Muscle of leg (tissue), 11 donors: ENCODE measurements around the gene TRMT44. TPM values are rescaled to one million over a fixed set of nuclear protein-coding genes. Genes with fewer than 3 reads are reported as not detected.
"Not testable (repeated sequence)": the region's sequence is repeated elsewhere in the genome, so short reads cannot be mapped to it uniquely, and the experiment has no call there.

Experiments
- DNase-seq: peaks from one replicate; pipeline ENCODE4 v3.0.0; 2013
- H3K27ac ChIP-seq: one replicate; pipeline ENCODE4 v1.5.1; 2013; ENCODE audit warnings: mild to moderate bottlenecking, low read length, control low read depth
- H3K27me3 ChIP-seq: one replicate; pipeline ENCODE4 v1.6.1; 2013; ENCODE audit warnings: low read length; ENCODE audit not compliant: control insufficient read depth, insufficient read depth
- H3K36me3 ChIP-seq: one replicate; pipeline ENCODE4 v1.6.1; 2013; ENCODE audit warnings: low read length; ENCODE audit not compliant: control insufficient read depth, insufficient read depth
- H3K4me1 ChIP-seq: one replicate; pipeline ENCODE4 v1.6.1; 2013; ENCODE audit warnings: low read length; ENCODE audit not compliant: control insufficient read depth, insufficient read depth
- H3K4me3 ChIP-seq: one replicate; pipeline ENCODE4 v1.5.1; 2013; ENCODE audit warnings: low read length, control low read depth
- H3K9me3 ChIP-seq: replicated peaks from 2 replicates; pipeline ENCODE4 v1.6.1; 2013; ENCODE audit warnings: low read depth, low read length; ENCODE audit not compliant: control insufficient read depth
- WGBS: methylation state at CpG from one replicate; pipeline ENCODE4 v1.1.5; 2013; ENCODE audit warnings: missing lambda C conversion rate; ENCODE audit not compliant: insufficient coverage; 5-methylcytosine and 5-hydroxymethylcytosine counted together
- polyA plus RNA-seq, 8 donors: library from polyadenylated mRNA; unstranded; fragments of 120-200 nt; gene quantifications; one replicate each; pipeline versions ENCODE4 v1.2.1 to v1.2.3, GENCODE V29; 2013; ENCODE audit warnings: inconsistent platforms in 1 of 8, low replicate concordance in 1 of 8; ENCODE audit not compliant: insufficient read length in 8 of 8, insufficient read depth in 1 of 8
- total RNA-seq: library from RNA; stranded (reverse); fragments of 120-200 nt; gene quantifications from one replicate; pipeline ENCODE4 v1.2.4, GENCODE V29; 2013

TRMT44 gene
- total and polyA plus RNA-seq, 9 donors = 8.1 to 13.9 (median 10.3) TPM

- 85% methylated on average over 25 of the region's 29 CpGs for WGBS
- Histone ChIP-seq H3K27ac (no peak overlapping the region), H3K9me3 (no peaks in the 10 kb centered on the region), H3K4me1 (peaks cover 13% of the 10 kb centered on the region), H3K4me3 (no peak overlapping the region), H3K36me3 (peaks cover 28% of the 10 kb centered on the region), H3K27me3 (no peaks in the 10 kb centered on the region)
- DNase-seq = no peak
Measured at GRCh38 chr4:8475751-8476575, 35.4 kb downstream of the TRMT44 start.

DNA sequence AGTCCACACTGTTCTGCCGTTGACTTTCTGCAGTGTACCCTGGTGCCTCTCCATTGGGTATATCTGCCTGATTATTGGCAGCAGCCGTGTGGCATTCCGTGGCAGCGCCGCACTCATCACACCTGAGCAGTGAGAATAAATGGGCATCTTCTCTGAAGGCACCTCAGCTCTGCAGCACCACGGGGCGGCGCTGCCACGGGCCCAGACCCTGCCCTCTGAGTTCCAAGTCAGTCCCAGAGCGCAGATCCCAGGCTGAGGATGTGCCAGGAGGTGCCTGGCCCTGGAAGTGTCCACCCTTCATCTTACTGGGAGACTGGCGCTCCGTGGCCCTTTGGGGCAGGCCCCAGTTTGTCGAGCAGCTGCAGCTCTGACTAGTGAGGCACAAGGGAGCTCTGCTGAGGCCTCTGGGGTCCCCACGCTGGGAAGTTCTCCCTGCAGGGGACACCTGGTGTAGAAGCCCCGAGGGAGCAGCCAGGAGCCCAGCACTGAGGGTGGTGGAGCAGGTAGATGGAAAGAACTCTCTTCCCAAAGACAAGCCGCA is 36.6 kb downstream of the TRMT44 start:
- no peak overlapping the region for H3K27ac ChIP-seq
- no peaks in the 10 kb centered on the region for H3K9me3 ChIP-seq
- H3K36me3 ChIP-seq = peaks cover 22% of the 10 kb centered on the region
- WGBS = 90% methylated on average over 16 of the region's 16 CpGs
- H3K27me3 ChIP-seq = no peaks in the 10 kb centered on the region
- peaks cover 12% of the 10 kb centered on the region for H3K4me1 ChIP-seq
- no peak overlapping the region for H3K4me3 ChIP-seq
- DNase-seq = no peak

- 90% methylated on average over 4 of the region's 8 CpGs for WGBS
Measured at GRCh38 chr4:8477676-8478075, 37.1 kb downstream of the TRMT44 start.

GRCh38 chr4:8478371-8478770 is 37.8 kb downstream of the TRMT44 start:
- 85% methylated on average over 9 of the region's 9 CpGs for WGBS
- Histone ChIP-seq H3K4me3 (no peak overlapping the region), H3K9me3 (no peaks in the 10 kb centered on the region), H3K27me3 (no peaks in the 10 kb centered on the region), H3K27ac (no peak overlapping the region), H3K4me1 (peaks cover 2% of the 10 kb centered on the region), H3K36me3 (peaks cover 18% of the 10 kb centered on the region)
- no peak for DNase-seq

More at GRCh38 chr4:8477676-8478075, 37.1 kb downstream of the TRMT44 start:
- Histone ChIP-seq H3K4me3 (no peak overlapping the region), H3K27ac (no peak overlapping the region), H3K9me3 (no peaks in the 10 kb centered on the region), H3K36me3 (peaks cover 18% of the 10 kb centered on the region), H3K27me3 (no peaks in the 10 kb centered on the region), H3K4me1 (peaks cover 8% of the 10 kb centered on the region)
- DNase-seq = no peak

DNA sequence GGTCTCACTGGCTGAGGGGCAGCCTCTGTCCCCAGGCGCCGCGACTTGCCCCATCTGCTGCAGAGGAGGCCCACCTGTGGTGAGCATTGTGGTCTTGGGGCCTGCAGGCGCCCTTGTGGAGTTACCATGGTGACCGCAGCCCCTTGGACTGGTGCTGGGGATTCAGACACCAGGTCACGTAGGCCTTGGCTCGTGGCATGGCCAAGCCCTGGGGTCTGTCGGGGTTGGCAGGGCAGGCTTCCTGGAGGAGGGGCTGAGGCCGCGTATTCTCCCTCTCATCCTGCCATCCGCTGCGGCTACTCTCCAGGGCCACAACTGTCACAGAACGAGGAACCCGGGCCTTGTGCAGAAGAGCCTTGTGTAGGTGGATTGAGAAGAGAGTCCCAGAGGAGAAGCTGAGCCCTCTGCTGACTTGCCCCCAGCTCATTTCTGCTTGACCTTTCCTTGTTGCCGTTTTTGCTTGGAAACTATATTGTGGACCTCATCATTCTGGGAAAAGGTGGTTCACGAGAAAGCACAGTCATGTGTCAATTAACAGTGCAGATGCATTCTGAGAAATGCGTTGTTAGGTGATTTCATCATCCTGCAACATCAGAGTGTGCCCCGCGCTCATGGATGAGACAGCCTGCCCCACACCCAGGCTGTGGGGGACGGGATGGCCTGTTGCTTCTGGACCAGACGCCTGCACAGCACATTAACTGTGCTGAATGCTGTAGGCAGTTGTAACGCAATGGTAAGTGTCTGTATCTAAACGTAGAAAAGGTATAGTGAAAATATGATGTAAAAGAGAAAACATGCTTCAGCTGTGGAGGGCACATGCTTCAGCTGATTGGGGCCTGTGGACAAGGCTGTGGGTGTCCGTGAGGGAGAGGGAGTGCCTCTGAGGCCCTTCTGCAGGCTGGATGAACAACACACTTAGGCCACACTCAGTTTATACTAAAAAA is 38.5 kb downstream of the TRMT44 start:
- WGBS = 86% methylated on average over 14 of the region's 24 CpGs
- DNase-seq = no peak
- no peak overlapping the region for H3K4me3 ChIP-seq
- no peaks in the 10 kb centered on the region for H3K27me3 ChIP-seq
- H3K4me1 ChIP-seq = no peaks in the 10 kb centered on the region
- H3K9me3 ChIP-seq = no peaks in the 10 kb centered on the region
- H3K27ac ChIP-seq = no peak overlapping the region
- peaks cover 18% of the 10 kb centered on the region for H3K36me3 ChIP-seq

GRCh38 chr4:8480221-8480620 is 39.6 kb downstream of the TRMT44 start:
- peaks cover 18% of the 10 kb centered on the region for H3K36me3 ChIP-seq
- no peak for DNase-seq

DNA sequence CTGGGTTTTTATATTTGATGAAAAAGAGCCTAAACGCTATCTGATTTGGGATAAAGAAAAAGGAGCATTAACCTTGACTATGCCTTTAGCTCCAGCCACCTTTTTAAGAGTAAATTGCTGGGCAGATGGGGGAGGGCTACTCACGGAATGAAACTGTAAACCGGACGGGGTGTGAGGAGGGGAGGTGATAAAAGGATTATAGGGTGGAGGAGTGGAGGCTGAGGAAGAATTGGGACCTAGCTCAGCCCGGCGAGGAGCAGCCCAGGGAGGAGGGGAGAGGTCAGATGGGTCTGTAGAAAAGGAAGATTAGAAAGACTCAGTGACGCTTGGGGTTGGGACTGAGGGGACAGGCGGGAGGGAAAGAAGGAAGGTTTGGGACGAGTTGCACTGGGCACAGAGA is 46.1 kb downstream of the TRMT44 start:
- WGBS = 27% methylated on average over 5 of the region's 9 CpGs
- not testable (repeated sequence) for H3K27me3 ChIP-seq, H3K4me1 ChIP-seq, H3K9me3 ChIP-seq, H3K4me3 ChIP-seq, H3K27ac ChIP-seq, H3K36me3 ChIP-seq, DNase-seq

More at GRCh38 chr4:8480221-8480620, 39.6 kb downstream of the TRMT44 start:
- Histone ChIP-seq H3K4me1 (no peaks in the 10 kb centered on the region), H3K4me3 (no peak overlapping the region), H3K27ac (no peak overlapping the region), H3K9me3 (no peaks in the 10 kb centered on the region), H3K27me3 (no peaks in the 10 kb centered on the region)
- 93% methylated on average over 9 of the region's 11 CpGs for WGBS

- no peaks in the 10 kb centered on the region for H3K4me1 ChIP-seq
- H3K4me3 ChIP-seq = no peak overlapping the region
- no peak overlapping the region for H3K27ac ChIP-seq
- no peak for DNase-seq
- no peaks in the 10 kb centered on the region for H3K9me3 ChIP-seq
- no peaks in the 10 kb centered on the region for H3K36me3 ChIP-seq
- 93% methylated on average over 5 of the region's 5 CpGs for WGBS
- no peaks in the 10 kb centered on the region for H3K27me3 ChIP-seq
Measured at GRCh38 chr4:8488791-8489369, 48.3 kb downstream of the TRMT44 start.

DNA sequence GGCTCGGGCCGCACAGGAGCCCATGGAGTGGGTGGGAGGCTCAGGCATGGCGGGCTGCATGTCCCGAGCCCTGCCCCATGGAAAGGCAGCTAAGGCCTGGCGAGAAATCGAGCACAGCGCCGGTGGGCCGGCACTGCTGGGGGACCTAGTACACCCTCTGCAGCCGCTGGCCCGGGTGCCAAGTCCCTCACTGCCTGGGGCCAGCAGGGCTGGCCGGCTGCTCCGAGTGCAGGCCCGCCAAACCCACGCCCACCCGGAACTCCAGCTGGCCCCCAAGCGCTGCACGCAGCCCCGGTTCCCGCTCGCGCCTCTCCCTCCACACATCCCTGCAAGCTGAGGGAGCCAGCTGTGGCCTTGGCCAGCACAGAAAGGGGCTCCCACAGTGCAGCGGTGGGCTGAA is 50.9 kb downstream of the TRMT44 start:
- H3K27ac ChIP-seq, H3K9me3 ChIP-seq, H3K4me3 ChIP-seq, DNase-seq, H3K36me3 ChIP-seq, H3K4me1 ChIP-seq, H3K27me3 ChIP-seq: not testable (repeated sequence)
- WGBS = 91% methylated on average over 15 of the region's 23 CpGs

DNA sequence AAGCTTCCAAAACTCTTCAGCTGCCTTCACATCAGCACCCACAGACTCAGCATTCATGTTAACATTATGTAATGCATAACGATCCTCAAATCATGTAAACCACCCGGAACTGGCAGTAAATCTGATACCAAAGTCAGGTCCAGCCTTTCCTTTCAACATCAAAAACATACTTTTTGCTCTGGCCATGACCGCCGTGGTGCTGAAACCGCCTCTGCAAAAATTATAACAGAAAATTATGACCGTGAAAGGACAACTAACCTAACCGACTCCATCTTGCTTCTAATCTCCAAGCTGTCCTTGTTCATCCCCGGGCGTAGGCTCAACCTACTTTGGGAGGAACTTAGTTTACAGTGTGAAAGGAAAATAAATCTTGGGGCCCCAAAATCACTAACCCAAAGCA is 51.6 kb downstream of the TRMT44 start:
- DNase-seq = no peak
- WGBS = 64% methylated on average over 6 of the region's 9 CpGs
- H3K27ac ChIP-seq = no peak overlapping the region

More for the DNA sequence above, 51.6 kb downstream of the TRMT44 start:
- Histone ChIP-seq H3K27me3 (no peaks in the 10 kb centered on the region), H3K36me3 (no peaks in the 10 kb centered on the region), H3K4me1 (no peaks in the 10 kb centered on the region), H3K4me3 (no peak overlapping the region), H3K9me3 (no peaks in the 10 kb centered on the region)
